Prostate gland (tissue), 2 donors: ENCODE data around the gene PLAC1. TPM values are rescaled to one million over a fixed set of nuclear protein-coding genes. Genes with fewer than 3 reads are reported as not detected.

Source experiments
- DNase-seq: peaks from one replicate; pipeline ENCODE4 v3.0.0-alpha.2; 2019; ENCODE audit warnings: low spot score
- H3K27ac ChIP-seq, 2 donors: fragments of 200-600 bp; sonication (generic); 2 replicates each; pipeline ENCODE4 v1.5.1; 2017 to 2019
- H3K27me3 ChIP-seq: fragments of 200-600 bp; sonication (generic); replicated peaks from 2 replicates; pipeline ENCODE4 v1.5.1; 2019; ENCODE audit not compliant: insufficient read depth
- H3K36me3 ChIP-seq, 2 donors: fragments of 200-600 bp; sonication (generic); 1 replicate in 1 of 2; 2 replicates in 1 of 2; pipeline versions ENCODE4 v1.5.1 to v1.8.1; 2017 to 2019
- H3K4me1 ChIP-seq: fragments of 200-600 bp; sonication (generic); replicated peaks from 2 replicates; pipeline ENCODE4 v1.5.1; 2019
- H3K4me3 ChIP-seq, 2 donors: fragments of 200-600 bp; sonication (generic); 2 replicates each; pipeline ENCODE4 v1.5.1; 2017 to 2019
- H3K9me3 ChIP-seq: fragments of 200-600 bp; sonication (generic); 2 replicates; pipeline ENCODE4 v1.5.1; 2017
- POLR2A ChIP-seq: fragments of 450-650 bp; IDR thresholded peaks from one replicate; pipeline ENCODE4 v1.6.1; 2016; ENCODE audit warnings: antibody characterized with exemption, mild to moderate bottlenecking
- POLR2AphosphoS5 ChIP-seq: sonication (generic); formaldehyde crosslinking; IDR thresholded peaks from one replicate; pipeline ENCODE4 v1.6.1; 2017; ENCODE audit warnings: antibody characterized with exemption
- WGBS: methylation state at CpG from one replicate; pipeline ENCODE4 v1.1.5; 2018; 5-methylcytosine and 5-hydroxymethylcytosine counted together
- intact Hi-C: fragments of 100-400 bp; cut with DNase I; formaldehyde crosslinking; loops from one replicate; pipeline ENCODE4 v1.14.2; 2022
- total RNA-seq, 2 donors: library from RNA; depleted of rRNA; stranded (reverse); fragments of >200 nt; gene quantifications; one replicate each; pipeline ENCODE4 v1.1.0, GENCODE V29; 2016
- TF ChIP-seq, protein P1 (sequence below), 4 experiments: fragments of 200-600 bp in 2 of 4; fragments of 450-650 bp in 2 of 4; sonication (generic) in 2 of 4; IDR thresholded peaks; 1 replicate in 3 of 4; 2 replicates in 1 of 4; pipeline ENCODE4 v1.5.1; 2016 to 2019; ENCODE audit warnings: antibody characterized with exemption in 4 of 4, mild to moderate bottlenecking in 2 of 4, moderate library complexity in 2 of 4

PLAC1 gene
- total RNA-seq, 2 donors from 2014 or later: 1.5 TPM; not detected in 1

DNA sequence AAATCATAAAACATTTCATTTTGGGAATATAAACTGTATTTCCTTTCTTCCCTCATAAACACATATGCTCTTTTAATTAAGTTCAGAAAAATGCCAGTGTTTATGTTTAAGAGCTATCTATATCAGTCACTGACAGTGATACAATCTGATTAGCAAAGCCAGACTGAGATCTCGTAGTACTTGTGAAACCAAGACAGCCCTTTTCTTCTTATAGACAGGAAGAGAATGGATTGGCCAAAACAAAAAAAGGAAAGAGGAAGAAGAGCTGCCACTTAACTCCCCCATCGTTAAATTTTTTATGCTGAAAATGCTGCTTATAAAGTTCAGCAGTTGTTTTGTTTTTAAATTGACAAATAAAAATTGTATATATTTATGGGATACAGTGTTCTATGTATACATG, 87.4 kb downstream of the PLAC1 start:
- 24% methylated on average over 2 of the region's 2 CpGs for WGBS
- Histone ChIP-seq H3K4me1 (no peaks in the 10 kb centered on the region), H3K27me3 (no peaks in the 10 kb centered on the region), H3K4me3 (no peak overlapping the region), H3K9me3 (no peaks in the 10 kb centered on the region), H3K36me3 (no peaks in the 10 kb centered on the region), H3K27ac (no peak overlapping the region)
- TF ChIP-seq POLR2A (no peak), POLR2AphosphoS5 (no peak)
- TF ChIP-seq, protein P1, sequence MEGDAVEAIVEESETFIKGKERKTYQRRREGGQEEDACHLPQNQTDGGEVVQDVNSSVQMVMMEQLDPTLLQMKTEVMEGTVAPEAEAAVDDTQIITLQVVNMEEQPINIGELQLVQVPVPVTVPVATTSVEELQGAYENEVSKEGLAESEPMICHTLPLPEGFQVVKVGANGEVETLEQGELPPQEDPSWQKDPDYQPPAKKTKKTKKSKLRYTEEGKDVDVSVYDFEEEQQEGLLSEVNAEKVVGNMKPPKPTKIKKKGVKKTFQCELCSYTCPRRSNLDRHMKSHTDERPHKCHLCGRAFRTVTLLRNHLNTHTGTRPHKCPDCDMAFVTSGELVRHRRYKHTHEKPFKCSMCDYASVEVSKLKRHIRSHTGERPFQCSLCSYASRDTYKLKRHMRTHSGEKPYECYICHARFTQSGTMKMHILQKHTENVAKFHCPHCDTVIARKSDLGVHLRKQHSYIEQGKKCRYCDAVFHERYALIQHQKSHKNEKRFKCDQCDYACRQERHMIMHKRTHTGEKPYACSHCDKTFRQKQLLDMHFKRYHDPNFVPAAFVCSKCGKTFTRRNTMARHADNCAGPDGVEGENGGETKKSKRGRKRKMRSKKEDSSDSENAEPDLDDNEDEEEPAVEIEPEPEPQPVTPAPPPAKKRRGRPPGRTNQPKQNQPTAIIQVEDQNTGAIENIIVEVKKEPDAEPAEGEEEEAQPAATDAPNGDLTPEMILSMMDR (IDR thresholded peaks at IDR 0.05): no peak
- no peak for DNase-seq
- intact Hi-C loops: no loop called here

DNA sequence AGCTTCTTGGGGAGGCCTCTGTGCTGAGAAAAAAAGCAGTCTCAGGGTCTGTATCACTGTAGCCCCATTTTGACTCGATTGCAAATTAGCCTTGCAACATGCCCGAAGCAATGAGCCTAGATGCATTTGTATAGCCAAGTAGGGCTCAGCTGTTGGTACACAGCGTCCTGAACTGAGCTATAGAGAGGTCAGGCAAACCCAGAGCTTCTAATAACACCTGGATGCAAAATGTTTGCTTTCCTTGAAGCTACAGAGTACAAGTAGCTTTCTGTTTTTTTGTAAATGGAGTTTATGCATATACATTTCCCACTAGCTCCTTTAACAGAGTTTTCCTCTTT, 87.8 kb downstream of the PLAC1 start:
- Histone ChIP-seq H3K9me3 (no peaks in the 10 kb centered on the region), H3K36me3 (no peaks in the 10 kb centered on the region), H3K4me3 (no peak overlapping the region), H3K4me1 (no peaks in the 10 kb centered on the region), H3K27me3 (no peaks in the 10 kb centered on the region), H3K27ac (no peak overlapping the region)
- intact Hi-C loops: no loop called here
- DNase-seq: no peak
- TF ChIP-seq POLR2A (no peak), POLR2AphosphoS5 (no peak)
- TF ChIP-seq, protein P1 (IDR thresholded peaks at IDR 0.05): no peak
- WGBS: 35% methylated on average over 3 of the region's 3 CpGs

GRCh38 chrX:134569306-134569705, 89.0 kb downstream of the PLAC1 start:
- DNase-seq: no peak
- intact Hi-C loops: no loop called here
- WGBS: 90% methylated on average over 2 of the region's 3 CpGs

DNA sequence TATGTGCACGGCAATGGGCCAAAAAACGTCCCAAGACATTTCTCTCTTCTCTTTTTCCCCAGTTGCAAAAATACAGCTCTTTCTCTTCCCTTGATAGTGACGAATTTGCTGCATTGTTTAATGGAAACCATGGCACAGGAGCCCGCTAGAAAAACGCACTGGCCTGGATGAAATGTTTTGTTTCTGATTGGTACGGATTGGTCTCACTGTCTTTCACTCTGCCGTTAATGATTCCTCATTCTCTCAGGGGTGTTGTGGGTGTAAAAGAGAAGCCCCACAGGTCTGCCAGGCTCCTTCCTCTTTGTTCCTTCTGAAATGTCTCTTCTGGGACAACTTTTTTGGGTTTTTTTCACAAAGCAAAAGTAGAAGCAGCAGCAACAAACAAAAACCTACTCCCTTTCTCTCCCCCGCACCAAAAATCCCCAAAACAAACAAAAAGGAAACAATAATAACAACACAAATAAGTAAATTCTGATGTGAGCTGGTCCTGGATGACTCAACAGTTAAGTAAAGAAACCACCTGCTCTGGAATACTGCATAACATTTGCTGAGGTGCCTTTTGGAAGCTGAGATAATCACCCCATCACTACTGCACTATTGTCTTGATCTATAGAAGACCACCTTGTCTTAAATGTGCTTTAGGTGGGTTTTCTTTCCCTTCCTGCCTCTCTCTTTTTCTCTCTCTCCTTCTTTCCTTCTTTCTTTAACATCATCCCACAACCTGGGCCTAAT, 89.8 kb downstream of the PLAC1 start:
- intact Hi-C loops: no loop called here
- no peaks in the 10 kb centered on the region for H3K4me1 ChIP-seq
- no peaks in the 10 kb centered on the region for H3K9me3 ChIP-seq
- TF ChIP-seq, protein P1 (IDR thresholded peaks at IDR 0.05): no peak
- TF ChIP-seq POLR2A (no peak), POLR2AphosphoS5 (no peak)
- no peaks in the 10 kb centered on the region for H3K27me3 ChIP-seq
- no peak overlapping the region for H3K4me3 ChIP-seq
- no peaks in the 10 kb centered on the region for H3K36me3 ChIP-seq
- DNase-seq: no peak
- H3K27ac ChIP-seq: no peak overlapping the region
- 79% methylated on average over 8 of the region's 8 CpGs for WGBS

More at GRCh38 chrX:134569306-134569705, 89.0 kb downstream of the PLAC1 start:
- Histone ChIP-seq H3K27me3 (no peaks in the 10 kb centered on the region), H3K27ac (no peak overlapping the region), H3K4me3 (no peak overlapping the region), H3K36me3 (no peaks in the 10 kb centered on the region), H3K9me3 (no peaks in the 10 kb centered on the region), H3K4me1 (no peaks in the 10 kb centered on the region)
- no peak for TF ChIP-seq POLR2AphosphoS5
- TF ChIP-seq POLR2A: no peak
- TF ChIP-seq, protein P1 (IDR thresholded peaks at IDR 0.05): no peak

DNA sequence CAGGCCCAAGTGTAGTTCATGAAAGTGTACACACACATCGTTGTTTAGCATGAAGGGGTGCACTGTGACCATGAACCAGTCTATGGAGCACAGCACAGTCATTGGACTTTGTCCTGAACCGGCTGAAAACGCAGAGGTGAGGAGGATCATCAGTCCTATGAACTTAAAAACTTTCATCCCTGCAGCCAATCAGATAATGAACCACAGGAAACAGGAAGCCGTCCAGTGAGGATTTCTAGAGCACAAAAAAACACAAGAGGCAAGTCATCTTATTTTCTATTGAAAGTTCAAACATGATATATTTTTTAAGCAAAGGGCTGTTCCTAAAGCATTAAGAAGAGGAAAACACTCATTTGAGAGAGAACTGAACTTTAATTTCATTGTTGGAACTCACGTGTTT, 91.8 kb downstream of the PLAC1 start:
- H3K4me1 ChIP-seq: no peaks in the 10 kb centered on the region
- intact Hi-C loops: no loop called here
- WGBS: 66% methylated on average over 5 of the region's 5 CpGs
- no peaks in the 10 kb centered on the region for H3K36me3 ChIP-seq
- H3K27me3 ChIP-seq: no peaks in the 10 kb centered on the region
- TF ChIP-seq POLR2A: no peak
- TF ChIP-seq POLR2AphosphoS5: no peak
- TF ChIP-seq, protein P1 (IDR thresholded peaks at IDR 0.05): no peak
- no peak for DNase-seq
- no peak overlapping the region for H3K27ac ChIP-seq
- H3K9me3 ChIP-seq: no peaks in the 10 kb centered on the region
- no peak overlapping the region for H3K4me3 ChIP-seq
